B cell (primary cell): Measurements from ENCODE around the gene NAV2. TPM values are rescaled to one million over a fixed set of nuclear protein-coding genes. Genes with fewer than 3 reads are reported as not detected.

ENCODE experiments used
- ATAC-seq: fragments of 200-7000 bp; cut with Tn5 transposase; one replicate; pipeline ENCODE4 v1.10.0; 2021; ENCODE audit warnings: low read depth, mild to moderate bottlenecking, moderate number of reproducible peaks, moderate library complexity
- CTCF ChIA-PET: fragments of 350-600 bp; sonication (Branson Sonifier 250); formaldehyde crosslinking; loops from one replicate; lab custom pipeline; 2021; ENCODE audit warnings: antibody characterized with exemption, inconsistent platforms; lab: Charles Lee
- POLR2A ChIA-PET: fragments of 350-600 bp; sonication (Branson Sonifier 250); formaldehyde crosslinking; loops from one replicate; lab custom pipeline; 2021; ENCODE audit warnings: antibody characterized with exemption; lab: Charles Lee
- DNase-seq: peaks from one replicate; pipeline ENCODE4 v3.0.0; 2013
- H2AFZ ChIP-seq: 2 replicates; pipeline ENCODE4 v1.6.1; 2012; ENCODE audit warnings: mild to moderate bottlenecking, low read depth, low read length; ENCODE audit not compliant: insufficient read depth, poor library complexity, severe bottlenecking
- H3K27ac ChIP-seq, 2 donors: 1 replicate in 1 of 2; 2 replicates in 1 of 2; pipeline ENCODE4 v1.5.1; 2012 to 2013; ENCODE audit warnings: low read length in 2 of 2, mild to moderate bottlenecking in 2 of 2, moderate library complexity in 1 of 2
- H3K27me3 ChIP-seq, 4 experiments: fragments of 200-600 bp in 1 of 4; sonication (generic) in 1 of 4; replicated peaks in 1 of 4; 1 replicate in 2 of 4; 2 replicates in 2 of 4; pipeline versions ENCODE4 v1.6.1 to v1.7.0; 2013 to 2016; ENCODE audit warnings: low read length in 3 of 4, mild to moderate bottlenecking in 2 of 4, mixed read lengths in 1 of 4, moderate library complexity in 1 of 4; ENCODE audit not compliant: insufficient read depth in 4 of 4, control insufficient read depth in 3 of 4; ENCODE audit errors: control extremely low read depth in 1 of 4
- H3K36me3 ChIP-seq, 2 experiments: replicated peaks in 1 of 2; 1 replicate in 1 of 2; 2 replicates in 1 of 2; pipeline versions ENCODE4 v1.6.1 to v1.7.1; 2013; ENCODE audit warnings: low read length in 1 of 2; ENCODE audit not compliant: insufficient read depth in 2 of 2, control insufficient read depth in 1 of 2; ENCODE audit errors: control extremely low read depth in 1 of 2, extremely low read depth in 1 of 2
- H3K4me1 ChIP-seq, 2 donors: fragments of 200-600 bp in 1 of 2; sonication (generic) in 1 of 2; 1 replicate in 1 of 2; 2 replicates in 1 of 2; pipeline versions ENCODE4 v1.5.1 to v1.6.1; 2013 to 2017; ENCODE audit warnings: low read length in 2 of 2; ENCODE audit not compliant: control insufficient read depth in 2 of 2, insufficient read depth in 2 of 2
- H3K4me2 ChIP-seq: replicated peaks from 2 replicates; pipeline ENCODE3; 2012; ENCODE audit warnings: mild to moderate bottlenecking, low read depth, low read length; ENCODE audit not compliant: poor library complexity, severe bottlenecking
- H3K4me3 ChIP-seq, 5 experiments: fragments of 200-600 bp in 1 of 5; sonication (generic) in 1 of 5; 1 replicate in 3 of 5; 2 replicates in 2 of 5; pipeline versions ENCODE4 v1.5.1 to v1.7.0; 2011 to 2016; ENCODE audit warnings: low read length in 4 of 5, mild to moderate bottlenecking in 4 of 5, low read depth in 2 of 5, control low read depth in 1 of 5, moderate library complexity in 1 of 5; ENCODE audit not compliant: insufficient read depth in 1 of 5; ENCODE audit errors: control extremely low read depth in 1 of 5, extremely low read depth in 1 of 5
- H3K79me2 ChIP-seq: fragments of 200-600 bp; sonication (generic); one replicate; pipeline ENCODE4 v1.6.0; 2016; ENCODE audit warnings: low read length; ENCODE audit not compliant: control insufficient read depth, insufficient read depth
- H3K9ac ChIP-seq: fragments of 200-600 bp; sonication (generic); 2 replicates; pipeline ENCODE4 v1.6.1; 2017; ENCODE audit warnings: mild to moderate bottlenecking, low read length, moderate library complexity
- H3K9me3 ChIP-seq, 3 donors: one replicate each; pipeline versions ENCODE4 v1.6.1 to v1.7.1; 2013; ENCODE audit warnings: low read length in 2 of 3; ENCODE audit not compliant: control insufficient read depth in 2 of 3, insufficient read depth in 1 of 3; ENCODE audit errors: control extremely low read depth in 1 of 3
- H4K20me1 ChIP-seq: 2 replicates; pipeline ENCODE4 v1.6.0; 2012; ENCODE audit warnings: mild to moderate bottlenecking, low read length; ENCODE audit not compliant: insufficient read depth, control insufficient read depth, poor library complexity, severe bottlenecking
- H3K27ac Mint-ChIP-seq: one replicate; pipeline ENCODE4 v1.8.0; 2021; ENCODE audit warnings: mixed read lengths
- H3K27me3 Mint-ChIP-seq: one replicate; pipeline ENCODE4 v1.8.0; 2021; ENCODE audit warnings: mixed read lengths
- H3K4me1 Mint-ChIP-seq: one replicate; pipeline ENCODE4 v1.8.0; 2021; ENCODE audit warnings: mixed read lengths
- H3K4me3 Mint-ChIP-seq: one replicate; pipeline ENCODE4 v1.8.0; 2021; ENCODE audit warnings: mixed read lengths
- H3K9me3 Mint-ChIP-seq: one replicate; pipeline ENCODE4 v1.8.0; 2022; ENCODE audit warnings: mixed read lengths; ENCODE audit not compliant: insufficient read depth
- CTCF ChIP-seq: fragments of 200-600 bp; IDR thresholded peaks from one replicate; pipeline ENCODE4 v1.8.0; 2022; ENCODE audit warnings: antibody characterized with exemption, mild to moderate bottlenecking
- EZH2 ChIP-seq: IDR thresholded peaks from 2 replicates; pipeline ENCODE4 v1.6.1; 2012; ENCODE audit warnings: borderline replicate concordance, low read depth, mild to moderate bottlenecking, moderate library complexity, low read length; ENCODE audit not compliant: insufficient read depth, poor library complexity, severe bottlenecking
- WGBS: methylation state at CpG from one replicate; pipeline ENCODE4 v1.1.5; 2013; ENCODE audit warnings: missing lambda C conversion rate; ENCODE audit not compliant: insufficient coverage; 5-methylcytosine and 5-hydroxymethylcytosine counted together
- intact Hi-C: fragments of 100-400 bp; cut with micrococcal nuclease; formaldehyde crosslinking; loops from one replicate; pipeline ENCODE4 v1.10.0; 2022
- polyA plus RNA-seq: library from polyadenylated mRNA; depleted of rRNA; stranded (reverse); fragments of >200 nt; gene quantifications from 2 replicates; pipeline ENCODE4 v1.2.3, GENCODE V29; 2012
- total RNA-seq, 2 donors: library from RNA; stranded (reverse); fragments of 120-200 nt in 1 of 2; gene quantifications; 1 replicate in 1 of 2; 2 replicates in 1 of 2; pipeline versions ENCODE4 v1.2.3 to v1.2.4, GENCODE V29; 2013 to 2022

The NAV2 gene
- total and polyA plus RNA-seq, 2 donors (not counting 1 experiment from before 2014, with no cell fraction given), result 0.82 to 22.2 TPM

- no peak overlapping the region for H3K27ac Mint-ChIP-seq
- Histone ChIP-seq H3K4me1 (no peaks in the 10 kb centered on the region), H3K4me2 (no peak overlapping the region), H3K36me3 (no peaks in the 10 kb centered on the region), H3K9me3 (no peaks in the 10 kb centered on the region), H3K27ac (no peak overlapping the region), H2AFZ (no peak overlapping the region), H3K4me3 (no peak overlapping the region), H3K79me2 (no peaks in the 10 kb centered on the region), H4K20me1 (no peaks in the 10 kb centered on the region), H3K27me3 (no peaks in the 10 kb centered on the region), H3K9ac (no peak overlapping the region)
- TF ChIP-seq CTCF, result no peak
- TF ChIP-seq EZH2, result no peak
- WGBS, result 100% methylated on average over 3 of the region's 4 CpGs
- H3K27me3 Mint-ChIP-seq, result no peaks in the 10 kb centered on the region
- no peaks in the 10 kb centered on the region for H3K9me3 Mint-ChIP-seq
- CTCF ChIA-PET, result no interaction called here
- intact Hi-C loops, result no loop called here
- no peak for ATAC-seq
- no peak overlapping the region for H3K4me3 Mint-ChIP-seq
- POLR2A ChIA-PET, result no interaction called here
- no peaks in the 10 kb centered on the region for H3K4me1 Mint-ChIP-seq
- no peak for DNase-seq
Observed at GRCh38 chr11:19866521-19866920, 153.9 kb downstream of the NAV2 start.

- intact Hi-C loops, result no loop called here
- H3K27me3 ChIP-seq, result no peaks in the 10 kb centered on the region
- no peak overlapping the region for H3K27ac ChIP-seq
- no peaks in the 10 kb centered on the region for H3K27me3 Mint-ChIP-seq
- no peak overlapping the region for H3K4me3 Mint-ChIP-seq
- WGBS, result no CpG with 5 or more reads among the region's 1 CpG
- no peak overlapping the region for H3K4me3 ChIP-seq
- no peaks in the 10 kb centered on the region for H3K36me3 ChIP-seq
- no peak overlapping the region for H3K4me2 ChIP-seq
- ChIA-PET CTCF (no interaction called here), POLR2A (no interaction called here)
- no peak overlapping the region for H3K9ac ChIP-seq
- H3K4me1 Mint-ChIP-seq, result no peaks in the 10 kb centered on the region
- H3K9me3 Mint-ChIP-seq, result no peaks in the 10 kb centered on the region
- no peaks in the 10 kb centered on the region for H4K20me1 ChIP-seq
- no peak for DNase-seq
- H3K79me2 ChIP-seq, result no peaks in the 10 kb centered on the region
- H2AFZ ChIP-seq, result no peak overlapping the region
- ATAC-seq, result no peak
- H3K27ac Mint-ChIP-seq, result no peak overlapping the region
- no peaks in the 10 kb centered on the region for H3K4me1 ChIP-seq
- no peaks in the 10 kb centered on the region for H3K9me3 ChIP-seq
- no peak for TF ChIP-seq EZH2
Observed at GRCh38 chr11:19867064-19867463, 154.4 kb downstream of the NAV2 start.
